HCT116 (cell line): ENCODE data around the gene TMEM101. TPM values are rescaled to one million over a fixed set of nuclear protein-coding genes. Genes with fewer than 3 reads are reported as not detected.

Experiments
- ATAC-seq: fragments of 200-7000 bp; cut with Tn5 transposase; 2 replicates; pipeline ENCODE4 v1.9.1; 2020; ENCODE audit warnings: mild to moderate bottlenecking, moderate library complexity
- BruUV-seq: library from RNA; stranded (reverse); fragments of 400-500 nt; replicated peaks from 2 replicates; lab custom pipeline; 2021; lab: Mats Ljungman, UMichigan
- CTCF ChIA-PET: fragments of 300-600 bp; sonication (Branson Sonifier 250); formaldehyde crosslinking; loops from one replicate; lab custom pipeline; 2021; ENCODE audit warnings: antibody characterized with exemption; lab: Charles Lee
- POLR2A ChIA-PET: fragments of 300-600, 350-600 bp; sonication (Branson Sonifier 250); formaldehyde crosslinking; loops from one replicate; lab custom pipeline; 2021; ENCODE audit warnings: antibody characterized with exemption; lab: Charles Lee
- RAD21 ChIA-PET, 2 experiments: fragments of 300-600 bp; sonication (Branson Sonifier 250); formaldehyde crosslinking; loops; one replicate each; lab custom pipeline; 2023; ENCODE audit warnings: low total read pairs in 2 of 2; ENCODE audit not compliant: uncharacterized antibody in 2 of 2, unreplicated experiment in 2 of 2, low non-redundant PET in 1 of 2; lab: Charles Lee
- DNase-seq: peaks from one replicate; pipeline ENCODE4 v3.0.0-alpha.2; 2010; ENCODE audit warnings: low read depth, low spot score
- H2AFZ ChIP-seq: fragments of 200-600 bp; shearing (Covaris generic), sonication (generic); 2 replicates; pipeline ENCODE4 v1.6.1; 2017; ENCODE audit warnings: low read depth, mixed run types, mixed read lengths, antibody characterized with exemption, low read length; ENCODE audit not compliant: poor library complexity, severe bottlenecking
- H3K27ac ChIP-seq: 2 replicates; pipeline ENCODE4 v1.5.1; 2012; ENCODE audit warnings: low read depth, low read length
- H3K27me3 ChIP-seq: fragments of 200-600 bp; sonication (generic); 2 replicates; pipeline ENCODE4 v1.6.1; 2016; ENCODE audit warnings: mixed run types, low read length, mixed read lengths; ENCODE audit not compliant: insufficient read depth
- H3K36me3 ChIP-seq, 2 experiments: fragments of 200-500 bp in 1 of 2; fragments of 200-600 bp in 1 of 2; sonication (Bioruptor generic) in 1 of 2; sonication (generic) in 1 of 2; 2 replicates each; pipeline versions ENCODE4 v1.5.1 to v1.6.1; 2014 to 2016; ENCODE audit warnings: low read length in 2 of 2, inconsistent platforms in 1 of 2, mixed read lengths in 1 of 2, mixed run types in 1 of 2; ENCODE audit not compliant: insufficient read depth in 2 of 2, control insufficient read depth in 1 of 2
- H3K4me1 ChIP-seq, 2 experiments: fragments of 200-600 bp in 1 of 2; sonication (generic) in 1 of 2; 2 replicates each; pipeline versions ENCODE4 v1.5.1 to v1.6.1; 2012 to 2017; ENCODE audit warnings: low read length in 2 of 2, inconsistent platforms in 1 of 2, mild to moderate bottlenecking in 1 of 2, mixed read lengths in 1 of 2, mixed run types in 1 of 2, moderate library complexity in 1 of 2; ENCODE audit not compliant: insufficient read depth in 2 of 2, control insufficient read depth in 1 of 2
- H3K4me2 ChIP-seq: fragments of 200-600 bp; sonication (generic); 2 replicates; pipeline ENCODE4 v1.6.1; 2017; ENCODE audit warnings: mixed run types, low read length, mixed read lengths
- H3K4me3 ChIP-seq, 2 experiments: fragments of 200-600 bp in 1 of 2; sonication (generic) in 1 of 2; replicated peaks in 1 of 2; 2 replicates each; pipeline ENCODE4 v1.5.1; 2011 to 2016; ENCODE audit warnings: low read length in 2 of 2, control low read depth in 1 of 2, low read depth in 1 of 2, mild to moderate bottlenecking in 1 of 2, mixed read lengths in 1 of 2, mixed run types in 1 of 2
- H3K79me2 ChIP-seq: fragments of 200-600 bp; sonication (generic); 2 replicates; pipeline ENCODE4 v1.6.1; 2017; ENCODE audit warnings: mild to moderate bottlenecking, mixed run types, low read length, moderate library complexity, mixed read lengths; ENCODE audit not compliant: insufficient read depth
- H3K9ac ChIP-seq: fragments of 200-600 bp; sonication (generic); 2 replicates; pipeline ENCODE4 v1.6.1; 2016; ENCODE audit warnings: low read length, mixed read lengths
- H3K9me2 ChIP-seq: fragments of 200-600 bp; sonication (generic), shearing (Covaris generic); 2 replicates; pipeline ENCODE4 v1.6.1; 2017; ENCODE audit warnings: mixed run types, mild to moderate bottlenecking, moderate library complexity; ENCODE audit not compliant: insufficient read depth
- H3K9me3 ChIP-seq, 2 experiments: fragments of 200-500 bp in 1 of 2; fragments of 200-600 bp in 1 of 2; sonication (Bioruptor generic) in 1 of 2; sonication (generic) in 1 of 2; 2 replicates each; pipeline ENCODE4 v1.6.1; 2014 to 2017; ENCODE audit warnings: low read length in 2 of 2, mixed read lengths in 2 of 2, inconsistent platforms in 1 of 2, low read depth in 1 of 2, mild to moderate bottlenecking in 1 of 2, mixed run types in 1 of 2, moderate library complexity in 1 of 2; ENCODE audit not compliant: control insufficient read depth in 1 of 2, insufficient read depth in 1 of 2
- H4K20me1 ChIP-seq: fragments of 200-600 bp; sonication (generic), shearing (Covaris generic); 2 replicates; pipeline ENCODE4 v1.6.1; 2017; ENCODE audit warnings: mixed run types, mild to moderate bottlenecking, moderate library complexity; ENCODE audit not compliant: insufficient read depth
- CBX3 ChIP-seq: IDR thresholded peaks from 2 replicates; pipeline ENCODE4 v1.6.1; 2012; ENCODE audit warnings: low read depth
- EGR1 ChIP-seq: IDR thresholded peaks from 2 replicates; pipeline ENCODE4 v1.6.1; 2012; ENCODE audit warnings: low read depth
- ELF1 ChIP-seq: IDR thresholded peaks from 2 replicates; pipeline ENCODE4 v1.6.1; 2012; ENCODE audit warnings: low read depth, borderline replicate concordance
- EZH2 ChIP-seq: fragments of 200-600 bp; sonication (generic); IDR thresholded peaks from 2 replicates; pipeline ENCODE4 v1.6.1; 2017; ENCODE audit warnings: antibody characterized with exemption, mixed run types
- FOSL1 ChIP-seq: IDR thresholded peaks from 2 replicates; pipeline ENCODE4 v1.6.1; 2012; ENCODE audit warnings: low read depth
- JUND ChIP-seq: IDR thresholded peaks from 2 replicates; pipeline ENCODE4 v1.6.1; 2012
- POLR2AphosphoS5 ChIP-seq: IDR thresholded peaks from 2 replicates; pipeline ENCODE4 v1.6.1; 2011; ENCODE audit warnings: mild to moderate bottlenecking, low read depth, low read length, moderate library complexity
- RAD21 ChIP-seq: IDR thresholded peaks from 2 replicates; pipeline ENCODE4 v1.6.1; 2012; ENCODE audit warnings: low read depth, mild to moderate bottlenecking
- SP1 ChIP-seq: IDR thresholded peaks from 2 replicates; pipeline ENCODE4 v1.6.1; 2012; ENCODE audit warnings: low read depth
- ZBTB33 ChIP-seq: IDR thresholded peaks from 2 replicates; pipeline ENCODE4 v1.6.1; 2011; ENCODE audit warnings: mild to moderate bottlenecking, low read length, moderate library complexity; ENCODE audit not compliant: insufficient replicate concordance; ENCODE audit errors: extremely low read depth
- ZNF274 ChIP-seq: fragments of 200-500 bp; sonication (Bioruptor generic); IDR thresholded peaks from 2 replicates; pipeline ENCODE4 v1.6.1; 2014; ENCODE audit warnings: mild to moderate bottlenecking, low read depth, low read length, inconsistent platforms
- intact Hi-C: fragments of 100-400 bp; cut with micrococcal nuclease; formaldehyde crosslinking; loops from 2 replicates; pipeline ENCODE4 v1.10.0; 2022
- total RNA-seq: library from RNA; stranded (reverse); gene quantifications from one replicate; pipeline ENCODE4 v1.2.1, GENCODE V29; 2021; ENCODE audit not compliant: unreplicated experiment

The TMEM101 gene
- total RNA-seq, 1 experiment from 2014 or later, result 43.8 TPM

DNA sequence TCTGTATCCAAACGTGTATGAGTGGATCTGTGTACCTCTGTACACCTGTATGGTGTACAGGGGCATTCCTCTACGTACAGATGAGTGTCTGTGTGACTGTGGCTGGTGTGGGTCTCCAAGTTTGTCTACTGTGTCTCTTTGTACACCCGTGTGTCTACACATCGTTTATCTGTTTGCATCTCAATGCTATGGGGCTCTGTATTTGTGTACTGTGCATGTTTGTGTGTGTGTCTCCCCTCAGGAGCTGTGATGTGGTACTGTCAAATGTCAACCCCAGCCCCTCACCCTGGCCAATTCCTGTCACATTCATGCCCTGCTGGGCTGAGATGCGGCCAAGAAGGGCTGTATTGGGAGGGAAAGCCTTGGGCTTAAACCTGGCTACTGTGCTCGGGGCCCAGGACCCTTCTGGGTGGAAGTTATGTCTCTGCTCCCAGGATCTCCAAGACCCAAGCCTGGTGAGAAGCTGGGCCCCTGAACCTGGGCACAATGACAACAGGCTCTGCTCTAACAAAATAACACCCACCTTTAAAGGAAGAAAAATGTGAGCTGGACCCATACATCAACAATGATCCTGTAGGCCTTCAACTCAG is 13.8 kb downstream of the TMEM101 start:
- ChIA-PET POLR2A (no interaction called here), RAD21 (no interaction called here), CTCF (interaction anchor here (0.6 kb wide), 1 partner anchor 47 kb away, joined by 3 read pairs; the partner anchor contains the start of gene PYY)
- no peak overlapping the region for H3K4me2 ChIP-seq
- peaks cover 7 to 42% of the 10 kb centered on the region in 2 experiments for H3K4me1 ChIP-seq
- no peak for ATAC-seq
- DNase-seq, result no peak
- no peak overlapping the region for H3K4me3 ChIP-seq
- H3K9ac ChIP-seq, result no peak overlapping the region
- H3K9me3 ChIP-seq, result no peaks in the 10 kb centered on the region
- intact Hi-C loops, result no loop called here
- H3K27ac ChIP-seq, result no peak overlapping the region
- H3K79me2 ChIP-seq, result peaks cover 6% of the 10 kb centered on the region; the same call in 1 of the 2 replicates
- H2AFZ ChIP-seq, result no peak overlapping the region
- no peaks in the 10 kb centered on the region for H3K27me3 ChIP-seq
- no peaks in the 10 kb centered on the region for H3K36me3 ChIP-seq
- no peaks in the 10 kb centered on the region for H3K9me2 ChIP-seq
- TF ChIP-seq RAD21 (no peak), ZBTB33 (no peak), ELF1 (no peak), ZNF274 (no peak), JUND (no peak), EZH2 (no peak), POLR2AphosphoS5 (no peak), CBX3 (no peak), EGR1 (no peak), SP1 (no peak), FOSL1 (no peak)
- BruUV-seq, result no TSS peak
- no peaks in the 10 kb centered on the region for H4K20me1 ChIP-seq
